ENCODE measurements around the gene TMEM26.

Gene TMEM26

GRCh38 chr10:61406736-61407135 lies 46.4 kb downstream of the TMEM26 start (continued):
- TF ChIP-seq ZNF518A (tag by site-specific recombination; conservative IDR thresholded peaks at IDR 0.05; ENCODE audit: low read depth) (no peak), ZNF354C (tag by site-specific recombination; IDR thresholded peaks at IDR 0.05; ENCODE audit: borderline replicate concordance, low read depth) (no peak), ZNF530 (tag by site-specific recombination; IDR thresholded peaks at IDR 0.05; ENCODE audit: low read depth) (no peak), HOXD13 (CRISPR knock-in tag; IDR thresholded peaks at IDR 0.05; ENCODE audit: borderline replicate concordance) (no peak), ZNF221 (tag by site-specific recombination; IDR thresholded peaks at IDR 0.05; ENCODE audit: borderline replicate concordance) (no peak), ZNF138 (tag by site-specific recombination; IDR thresholded peaks at IDR 0.05; ENCODE audit: borderline replicate concordance) (no peak), KLF7 (tag by site-specific recombination; IDR thresholded peaks at IDR 0.05; ENCODE audit: borderline replicate concordance) (no peak), BCL11B (tag by site-specific recombination; IDR thresholded peaks at IDR 0.05; ENCODE audit: low read depth) (no peak), KLF8 (tag by site-specific recombination; IDR thresholded peaks at IDR 0.05) (no peak), ZNF169 (tag by site-specific recombination; IDR thresholded peaks at IDR 0.05) (no peak)

GRCh38 chr10:61406242-61406641 lies 46.9 kb downstream of the TMEM26 start:
- Histone ChIP-seq H3K9me3 (ENCODE audit: control insufficient read depth, insufficient read depth, low read depth, low read length) (no peaks in the 10 kb centered on the region), H3K4me1 (ENCODE audit: control insufficient read depth, insufficient read depth, low read length) (no peaks in the 10 kb centered on the region), H3K36me3 (ENCODE audit: control insufficient read depth in 2 of 2, insufficient read depth in 1 of 2, low read length in 2 of 2) (no peaks in the 10 kb centered on the region), H3K4me3 (ENCODE audit: low read depth, low read length) (no peak overlapping the region), H3K27ac (ENCODE audit: extremely low read depth, low read depth, low read length) (no peak overlapping the region)
- no peak for TF ChIP-seq ZNF529 (tag by site-specific recombination; IDR thresholded peaks at IDR 0.05; ENCODE audit: insufficient replicate concordance)
- no peak for TF ChIP-seq ZNF785 (tag by site-specific recombination; IDR thresholded peaks at IDR 0.05)
- no peak for TF ChIP-seq ZNF76 (tag by site-specific recombination; IDR thresholded peaks at IDR 0.05; ENCODE audit: borderline replicate concordance, low read depth)
- TF ChIP-seq MZF1 (tag by site-specific recombination; IDR thresholded peaks at IDR 0.05; ENCODE audit: borderline replicate concordance): no peak
- TF ChIP-seq ZNF138 (tag by site-specific recombination; IDR thresholded peaks at IDR 0.05; ENCODE audit: borderline replicate concordance): no peak
- no peak for TF ChIP-seq ZNF394 (tag by site-specific recombination; IDR thresholded peaks at IDR 0.05; ENCODE audit: borderline replicate concordance)
- CTCF ChIA-PET: interaction anchor here (0.6 to 0.7 kb wide), 3 partner anchors 12 to 1539 kb away, joined by 4 to 5 read pairs (median 4); no protein-coding TSS in a partner anchor
- POLR2A ChIA-PET: no interaction called here

GRCh38 chr10:61404751-61405150 lies 48.4 kb downstream of the TMEM26 start:
- H3K36me3 ChIP-seq (ENCODE audit: control insufficient read depth in 2 of 2, insufficient read depth in 1 of 2, low read length in 2 of 2): no peaks in the 10 kb centered on the region
- H3K27ac ChIP-seq (ENCODE audit: extremely low read depth, low read depth, low read length): no peak overlapping the region
- ChIA-PET CTCF (no interaction called here), POLR2A (no interaction called here)
- no peaks in the 10 kb centered on the region for H3K4me1 ChIP-seq (ENCODE audit: control insufficient read depth, insufficient read depth, low read length)
- no peaks in the 10 kb centered on the region for H3K9me3 ChIP-seq (ENCODE audit: control insufficient read depth, insufficient read depth, low read depth, low read length)
- H3K4me3 ChIP-seq (ENCODE audit: low read depth, low read length): no peak overlapping the region
- TF ChIP-seq ZNF292 (tag by site-specific recombination; IDR thresholded peaks at IDR 0.05; ENCODE audit: borderline replicate concordance, low read depth): no peak
- TF ChIP-seq ZBTB26 (tag by site-specific recombination; optimal IDR thresholded peaks at IDR 0.05): no peak
- no peak for TF ChIP-seq ZNF624 (tag by site-specific recombination; IDR thresholded peaks at IDR 0.05)
- TF ChIP-seq ZNF391 (tag by site-specific recombination; IDR thresholded peaks at IDR 0.05; ENCODE audit: borderline replicate concordance, low read depth): no peak
- no peak for TF ChIP-seq ZNF350 (tag by site-specific recombination; IDR thresholded peaks at IDR 0.05)
- no peak for TF ChIP-seq ZNF530 (tag by site-specific recombination; IDR thresholded peaks at IDR 0.05; ENCODE audit: low read depth)
- no peak for TF ChIP-seq ZNF585B (tag by site-specific recombination; IDR thresholded peaks at IDR 0.05)
- no peak for TF ChIP-seq TSHZ1 (tag by site-specific recombination; IDR thresholded peaks at IDR 0.05; ENCODE audit: borderline replicate concordance)
- no peak for TF ChIP-seq ZNF660 (tag by site-specific recombination; IDR thresholded peaks at IDR 0.05)
- TF ChIP-seq ZNF341 (tag by site-specific recombination; IDR thresholded peaks at IDR 0.05; ENCODE audit: low read depth): no peak
